ENCODE data around the gene MRPS25. TPM values are rescaled to one million over a fixed set of nuclear protein-coding genes. Genes with fewer than 3 reads are reported as not detected.

The MRPS25 gene
- total RNA-seq, 1 experiment from 2014 or later, result 58.3 TPM

- H3K4me3 ChIP-seq (replicated peaks in 1 of 2; ENCODE audit: low read depth in 1 of 2, low read length in 2 of 2), result no peak overlapping the region
- ChIA-PET RAD21 (ENCODE audit: low non-redundant PET in 1 of 2, low total read pairs in 2 of 2, uncharacterized antibody in 2 of 2, unreplicated experiment in 2 of 2) (no interaction called here), POLR2A (no interaction called here), CTCF (interaction anchor here (1.5 kb wide), 1 partner anchor 13 kb away, joined by 4 read pairs; no protein-coding TSS in a partner anchor)
- H3K36me3 ChIP-seq (ENCODE audit: control insufficient read depth in 1 of 2, insufficient read depth in 2 of 2, low read length in 2 of 2), result peaks cover 34 to 51% of the 10 kb centered on the region in 2 experiments
- no peaks in the 10 kb centered on the region for H3K9me3 ChIP-seq (ENCODE audit: control insufficient read depth in 1 of 2, insufficient read depth in 1 of 2, low read depth in 1 of 2, low read length in 2 of 2)
- no peaks in the 10 kb centered on the region for H3K4me1 ChIP-seq (ENCODE audit: control insufficient read depth in 1 of 2, insufficient read depth in 2 of 2, low read length in 2 of 2)
- no peak for ATAC-seq
- no peaks in the 10 kb centered on the region for H3K9me2 ChIP-seq (ENCODE audit: insufficient read depth)
- intact Hi-C loops (cut with micrococcal nuclease), result no loop called here
- TF ChIP-seq CBX3 (IDR thresholded peaks at IDR 0.05; ENCODE audit: low read depth), result no peak
- no peak overlapping the region for H3K4me2 ChIP-seq (ENCODE audit: low read length)
- no peaks in the 10 kb centered on the region for H3K27me3 ChIP-seq (ENCODE audit: insufficient read depth, low read length)
- no peaks in the 10 kb centered on the region; the same call in 1 of the 2 replicates for H3K79me2 ChIP-seq (ENCODE audit: insufficient read depth, low read length)
- H2AFZ ChIP-seq (ENCODE audit: low read depth, low read length, poor library complexity, severe bottlenecking), result no peak overlapping the region
- H3K27ac ChIP-seq (ENCODE audit: low read depth, low read length), result no peak overlapping the region
- no peaks in the 10 kb centered on the region for H4K20me1 ChIP-seq (ENCODE audit: insufficient read depth)
- no peak overlapping the region for H3K9ac ChIP-seq (ENCODE audit: low read length)
- no peak for DNase-seq (ENCODE audit: low read depth, low spot score)
- no TSS peak for BruUV-seq (replicated peaks)
Measured at GRCh38 chr3:15038306-15038705, 26.8 kb downstream of the MRPS25 start.

GRCh38 chr3:15033103-15033502 lies 32.0 kb downstream of the MRPS25 start:
- no peaks in the 10 kb centered on the region for H3K9me2 ChIP-seq (ENCODE audit: insufficient read depth)
- H3K9me3 ChIP-seq (ENCODE audit: control insufficient read depth in 1 of 2, insufficient read depth in 1 of 2, low read depth in 1 of 2, low read length in 2 of 2), result no peaks in the 10 kb centered on the region
- H3K27ac ChIP-seq (ENCODE audit: low read depth, low read length), result no peak overlapping the region
- ChIA-PET CTCF (no interaction called here), RAD21 (ENCODE audit: low non-redundant PET in 1 of 2, low total read pairs in 2 of 2, uncharacterized antibody in 2 of 2, unreplicated experiment in 2 of 2) (interaction anchor here in 1 of 2 experiments (0.6 kb wide), 1 partner anchor 1018 kb away, joined by 3 read pairs; no protein-coding TSS in a partner anchor), POLR2A (no interaction called here)
- ATAC-seq, result no peak
- H3K9ac ChIP-seq (ENCODE audit: low read length), result no peak overlapping the region
- H3K4me2 ChIP-seq (ENCODE audit: low read length), result no peak overlapping the region
- no peaks in the 10 kb centered on the region for H3K79me2 ChIP-seq (ENCODE audit: insufficient read depth, low read length)
- no peaks in the 10 kb centered on the region for H4K20me1 ChIP-seq (ENCODE audit: insufficient read depth)
- DNase-seq (ENCODE audit: low read depth, low spot score), result no peak
- no peak overlapping the region for H3K4me3 ChIP-seq (replicated peaks in 1 of 2; ENCODE audit: low read depth in 1 of 2, low read length in 2 of 2)
- no peaks in the 10 kb centered on the region for H3K4me1 ChIP-seq (ENCODE audit: control insufficient read depth in 1 of 2, insufficient read depth in 2 of 2, low read length in 2 of 2)
- intact Hi-C loops (cut with micrococcal nuclease), result no loop called here
- TF ChIP-seq CEBPB (IDR thresholded peaks at IDR 0.05; ENCODE audit: low read depth) (no peak), RAD21 (IDR thresholded peaks at IDR 0.05; ENCODE audit: low read depth) (no peak), TCF7L2 (IDR thresholded peaks at IDR 0.05; ENCODE audit: borderline replicate concordance, extremely low read depth, insufficient read depth, insufficient read length) (no peak), ZNF274 (IDR thresholded peaks at IDR 0.05; ENCODE audit: low read depth, low read length) (no peak), ELF1 (IDR thresholded peaks at IDR 0.05; ENCODE audit: borderline replicate concordance, low read depth) (no peak), SIN3A (IDR thresholded peaks at IDR 0.05; ENCODE audit: low read depth) (no peak)
- BruUV-seq (replicated peaks), result no TSS peak
- H3K27me3 ChIP-seq (ENCODE audit: insufficient read depth, low read length), result no peaks in the 10 kb centered on the region
- peaks cover 18 to 33% of the 10 kb centered on the region in 2 experiments; a peak in 3 of 4 replicates for H3K36me3 ChIP-seq (ENCODE audit: control insufficient read depth in 1 of 2, insufficient read depth in 2 of 2, low read length in 2 of 2)
- no peak overlapping the region for H2AFZ ChIP-seq (ENCODE audit: low read depth, low read length, poor library complexity, severe bottlenecking)
